BJ (cell line): Measurements from ENCODE around the gene ATG7. TPM values are rescaled to one million over a fixed set of nuclear protein-coding genes. Genes with fewer than 3 reads are reported as not detected.

Source experiments
- CTCF ChIA-PET: fragments of 350-600 bp; formaldehyde crosslinking; extraction: SDS; loops from one replicate; lab custom pipeline; 2021; ENCODE audit warnings: antibody characterized with exemption, inconsistent platforms; lab: Yijun Ruan, JAX
- POLR2A ChIA-PET: fragments of 300-600 bp; sonication (Branson Sonifier 250); formaldehyde crosslinking; extraction: SDS; loops from one replicate; lab custom pipeline; 2021; ENCODE audit warnings: antibody characterized with exemption; lab: Charles Lee
- DNase-seq: peaks from one replicate; pipeline ENCODE4 v3.0.0-alpha.2; 2011; ENCODE audit warnings: low read depth
- H3K27me3 ChIP-seq: 2 replicates; pipeline ENCODE4 v1.6.0; 2011; ENCODE audit warnings: low read length; ENCODE audit not compliant: control insufficient read depth, insufficient read depth
- H3K36me3 ChIP-seq: 2 replicates; pipeline ENCODE4 v1.5.1; 2011; ENCODE audit warnings: low read length; ENCODE audit not compliant: control insufficient read depth, insufficient read depth
- H3K4me3 ChIP-seq: 2 replicates; pipeline ENCODE4 v1.5.1; 2011; ENCODE audit warnings: low read depth, mild to moderate bottlenecking, control low read depth, low read length
- polyA plus RNA-seq: library from polyadenylated mRNA; depleted of rRNA; stranded (reverse); fragments of >200 nt; gene quantifications from 2 replicates; pipeline ENCODE4 v1.2.3, GENCODE V29; 2011
- TF ChIP-seq, protein P1 (sequence below): IDR thresholded peaks from 2 replicates; pipeline ENCODE4 v1.5.1; 2011; ENCODE audit warnings: low read depth, mild to moderate bottlenecking, control low read depth, inconsistent platforms, low read length, moderate library complexity; ENCODE audit not compliant: insufficient read depth

The ATG7 gene
- polyA plus RNA-seq, 1 experiment = 26.2 TPM

GRCh38 chr3:11310258-11310657, 38.1 kb downstream of the ATG7 start:
- H3K36me3 ChIP-seq = peaks cover 20% of the 10 kb centered on the region

GRCh38 chr3:11312166-11312565, 40.0 kb downstream of the ATG7 start:
- H3K4me3 ChIP-seq = no peak overlapping the region
- TF ChIP-seq, protein P1, sequence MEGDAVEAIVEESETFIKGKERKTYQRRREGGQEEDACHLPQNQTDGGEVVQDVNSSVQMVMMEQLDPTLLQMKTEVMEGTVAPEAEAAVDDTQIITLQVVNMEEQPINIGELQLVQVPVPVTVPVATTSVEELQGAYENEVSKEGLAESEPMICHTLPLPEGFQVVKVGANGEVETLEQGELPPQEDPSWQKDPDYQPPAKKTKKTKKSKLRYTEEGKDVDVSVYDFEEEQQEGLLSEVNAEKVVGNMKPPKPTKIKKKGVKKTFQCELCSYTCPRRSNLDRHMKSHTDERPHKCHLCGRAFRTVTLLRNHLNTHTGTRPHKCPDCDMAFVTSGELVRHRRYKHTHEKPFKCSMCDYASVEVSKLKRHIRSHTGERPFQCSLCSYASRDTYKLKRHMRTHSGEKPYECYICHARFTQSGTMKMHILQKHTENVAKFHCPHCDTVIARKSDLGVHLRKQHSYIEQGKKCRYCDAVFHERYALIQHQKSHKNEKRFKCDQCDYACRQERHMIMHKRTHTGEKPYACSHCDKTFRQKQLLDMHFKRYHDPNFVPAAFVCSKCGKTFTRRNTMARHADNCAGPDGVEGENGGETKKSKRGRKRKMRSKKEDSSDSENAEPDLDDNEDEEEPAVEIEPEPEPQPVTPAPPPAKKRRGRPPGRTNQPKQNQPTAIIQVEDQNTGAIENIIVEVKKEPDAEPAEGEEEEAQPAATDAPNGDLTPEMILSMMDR = no peak
- ChIA-PET POLR2A (interaction anchor here (0.6 kb wide), 1 partner anchor 151 kb away, joined by 3 read pairs; no protein-coding TSS in a partner anchor), CTCF (interaction anchor here (0.7 to 1.7 kb wide), 3 partner anchors 13 to 157 kb away, joined by 4 to 5 read pairs (median 4); no protein-coding TSS in a partner anchor)
- DNase-seq = no peak
- H3K27me3 ChIP-seq = no peaks in the 10 kb centered on the region
- H3K36me3 ChIP-seq = peaks cover 16% of the 10 kb centered on the region

More at GRCh38 chr3:11310258-11310657, 38.1 kb downstream of the ATG7 start:
- Histone ChIP-seq H3K4me3 (no peak overlapping the region), H3K27me3 (no peaks in the 10 kb centered on the region)
- CTCF ChIA-PET = interaction anchor here (0.7 kb wide), 1 partner anchor 20 kb away, joined by 3 read pairs; no protein-coding TSS in a partner anchor
- TF ChIP-seq, protein P1 = no peak
- DNase-seq = no peak
- POLR2A ChIA-PET = no interaction called here

GRCh38 chr3:11317300-11317699, 45.1 kb downstream of the ATG7 start:
- ChIA-PET CTCF (interaction anchor here (1.0 kb wide), 1 partner anchor 17 kb away, joined by 5 read pairs; no protein-coding TSS in a partner anchor), POLR2A (no interaction called here)
- peaks cover 10% of the 10 kb centered on the region for H3K36me3 ChIP-seq
- H3K4me3 ChIP-seq = no peak overlapping the region
- TF ChIP-seq, protein P1 = no peak
- no peaks in the 10 kb centered on the region for H3K27me3 ChIP-seq
- no peak for DNase-seq

DNA sequence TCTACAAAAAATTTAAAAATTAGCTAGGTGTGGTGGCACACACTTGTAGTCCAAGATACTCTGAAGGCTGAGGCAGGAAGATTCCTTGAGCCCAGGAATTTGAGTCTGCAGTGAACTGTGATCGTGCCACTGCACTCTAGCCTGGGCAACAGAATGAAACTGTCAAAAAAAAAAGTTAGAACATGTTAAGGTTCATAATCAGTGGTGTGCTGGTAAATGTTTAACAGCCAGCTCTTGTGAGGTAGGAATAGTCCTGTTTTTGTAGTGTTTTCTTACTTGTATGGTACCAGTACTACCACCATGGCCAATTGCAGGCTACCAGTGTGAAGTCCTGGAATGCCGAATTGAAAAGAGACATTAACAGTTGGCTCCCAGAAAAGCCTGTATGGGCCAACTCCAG, 50.7 kb downstream of the ATG7 start:
- no peak for DNase-seq
- ChIA-PET CTCF (interaction anchor here (0.6 to 2.2 kb wide), 5 partner anchors 12 to 263 kb away, joined by 3 to 12 read pairs (median 4); no protein-coding TSS in a partner anchor), POLR2A (no interaction called here)
- TF ChIP-seq, protein P1 = no peak
- Histone ChIP-seq H3K4me3 (no peak overlapping the region), H3K36me3 (peaks cover 7% of the 10 kb centered on the region), H3K27me3 (no peaks in the 10 kb centered on the region)

DNA sequence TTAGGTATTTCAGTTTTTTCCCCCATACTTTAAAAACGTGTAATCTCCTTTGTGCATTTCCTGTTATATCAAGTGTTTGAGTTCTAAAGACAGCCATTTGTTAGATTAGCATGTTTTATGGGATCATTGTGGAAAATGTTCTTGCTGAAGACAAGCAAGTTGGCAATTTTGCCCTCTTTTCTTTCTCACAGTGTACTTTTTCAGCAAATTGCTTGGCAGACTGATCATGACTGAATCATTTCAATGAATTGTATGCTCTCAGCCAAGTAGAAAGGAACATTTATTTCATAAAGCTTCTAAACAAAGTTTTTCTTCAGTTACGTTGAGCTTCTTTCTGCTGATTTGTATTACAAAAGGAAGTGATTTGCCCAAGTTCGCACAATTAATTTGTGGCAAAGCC, 51.6 kb downstream of the ATG7 start:
- no peak overlapping the region for H3K4me3 ChIP-seq
- H3K36me3 ChIP-seq = peaks cover 4% of the 10 kb centered on the region
- CTCF ChIA-PET = interaction anchor here (1.2 to 1.9 kb wide), 2 partner anchors 11 to 264 kb away, joined by 3 to 8 read pairs; no protein-coding TSS in a partner anchor
- TF ChIP-seq, protein P1 = no peak
- POLR2A ChIA-PET = interaction anchor here (0.6 kb wide), 1 partner anchor 11 kb away, joined by 4 read pairs; no protein-coding TSS in a partner anchor
- H3K27me3 ChIP-seq = no peaks in the 10 kb centered on the region
- DNase-seq = no peak
